GM18520 (cell line): ENCODE results near the gene C3orf33.

ENCODE experiments used
- ATAC-seq: cut with Tn5 transposase; IDR thresholded peaks from one replicate; pipeline ENCODE4 v1.9.1; 2021; ENCODE audit not compliant: unreplicated experiment

C3orf33 gene

DNA sequence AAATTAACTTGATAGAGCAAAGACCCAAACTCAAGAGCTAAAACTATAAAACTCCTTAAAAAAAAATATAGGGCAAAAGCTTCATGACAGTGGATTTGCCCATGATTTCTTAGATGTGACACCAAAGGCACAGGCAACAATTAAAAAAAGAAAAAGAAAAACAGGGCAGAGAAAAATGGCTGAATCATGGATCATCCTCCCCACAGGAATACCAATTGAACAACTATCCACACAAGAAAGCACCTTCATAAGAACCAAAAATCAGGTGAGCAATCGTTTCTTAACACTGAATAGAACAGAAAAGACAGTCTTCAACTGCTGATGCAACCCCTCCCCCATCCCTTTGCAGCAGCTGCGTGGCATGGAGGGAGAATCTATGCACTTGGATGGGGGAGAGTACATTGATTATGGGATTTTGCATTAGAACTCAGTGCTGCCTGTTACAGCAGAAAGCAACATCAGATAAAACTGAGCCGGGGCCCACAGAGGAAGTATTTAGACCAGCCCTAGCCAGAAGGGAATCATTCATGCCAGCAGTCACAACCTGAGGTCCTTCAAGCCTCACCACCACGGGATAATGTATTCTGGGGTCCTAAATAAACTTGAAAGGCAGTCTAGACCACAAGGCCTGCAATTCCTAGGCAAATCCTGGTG, 15.7 kb downstream of the C3orf33 start:
- no peak for ATAC-seq

DNA sequence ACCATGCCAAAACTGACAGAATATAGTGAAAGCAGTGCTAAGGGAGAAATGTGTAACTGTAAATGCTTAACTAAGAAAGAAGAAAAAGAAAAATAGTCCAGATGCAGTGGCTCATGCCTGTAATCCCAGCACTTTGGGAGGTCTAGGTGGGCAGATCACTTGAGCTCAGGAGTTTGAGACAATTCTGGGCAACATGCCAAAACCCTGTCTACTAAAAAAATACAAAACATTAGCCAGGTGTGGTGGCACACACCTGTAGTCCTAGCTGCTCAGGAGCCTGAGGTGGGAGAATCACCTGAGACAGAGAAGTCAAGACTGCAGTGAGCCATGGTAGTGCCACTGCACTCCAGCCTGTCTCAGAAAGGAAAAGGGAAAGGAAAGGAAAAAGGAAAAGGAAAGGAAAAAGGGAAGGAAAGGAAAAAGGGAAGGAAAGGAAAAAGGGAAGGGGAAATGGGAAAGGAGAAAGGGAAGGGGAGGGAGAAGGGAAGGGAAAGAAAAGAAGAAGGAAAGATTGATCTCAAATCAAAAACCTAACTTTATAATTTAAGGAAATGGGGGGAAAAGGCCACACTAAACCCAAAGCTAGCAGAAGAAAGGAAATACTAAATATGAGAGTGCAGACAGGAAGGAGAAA, 20.3 kb downstream of the C3orf33 start:
- ATAC-seq, result no peak

DNA sequence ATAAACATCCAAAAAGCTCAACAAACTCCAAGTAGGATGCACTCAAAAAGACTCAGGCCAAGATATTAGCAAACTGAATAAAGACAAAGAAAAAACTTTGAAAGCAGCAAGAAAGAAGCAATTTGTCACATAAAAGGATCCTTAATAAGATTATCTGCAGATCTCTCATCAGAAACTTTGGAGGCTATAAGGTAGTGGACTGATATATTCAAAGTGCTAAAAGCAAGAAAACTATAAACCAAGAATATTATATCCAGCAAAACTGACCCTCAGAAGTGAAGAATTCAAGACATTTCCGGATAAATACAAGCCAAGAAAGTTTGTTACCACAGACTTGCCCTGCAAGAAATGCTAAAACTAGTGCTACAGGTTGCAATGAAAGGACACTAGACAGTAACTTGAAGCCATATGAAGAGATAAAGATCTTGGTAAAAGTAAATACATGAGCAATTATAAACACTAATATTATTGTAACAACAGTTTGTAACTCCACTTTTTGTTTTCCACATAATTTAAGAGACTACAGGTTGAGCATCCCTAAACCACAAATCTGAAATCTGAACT, 23.6 kb downstream of the C3orf33 start:
- no peak for ATAC-seq

DNA sequence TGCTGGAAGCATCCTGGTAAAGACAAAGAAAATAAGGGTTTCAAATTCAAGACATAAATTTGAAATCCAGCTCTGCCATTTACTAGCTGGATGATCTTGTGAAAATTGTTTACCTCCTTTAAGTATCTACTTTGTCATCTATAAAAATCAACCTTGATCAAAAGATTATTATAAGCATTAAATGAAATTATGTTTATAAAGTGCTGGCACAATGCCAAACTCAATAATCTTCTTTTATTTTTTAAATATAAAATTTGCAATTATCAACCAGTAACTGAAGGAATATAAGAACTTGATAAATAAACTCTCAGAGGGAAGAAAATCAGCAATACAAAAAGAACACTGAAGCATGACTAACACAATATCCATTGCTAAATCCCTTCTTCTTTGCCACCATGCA, 25.8 kb downstream of the C3orf33 start:
- no peak for ATAC-seq

DNA sequence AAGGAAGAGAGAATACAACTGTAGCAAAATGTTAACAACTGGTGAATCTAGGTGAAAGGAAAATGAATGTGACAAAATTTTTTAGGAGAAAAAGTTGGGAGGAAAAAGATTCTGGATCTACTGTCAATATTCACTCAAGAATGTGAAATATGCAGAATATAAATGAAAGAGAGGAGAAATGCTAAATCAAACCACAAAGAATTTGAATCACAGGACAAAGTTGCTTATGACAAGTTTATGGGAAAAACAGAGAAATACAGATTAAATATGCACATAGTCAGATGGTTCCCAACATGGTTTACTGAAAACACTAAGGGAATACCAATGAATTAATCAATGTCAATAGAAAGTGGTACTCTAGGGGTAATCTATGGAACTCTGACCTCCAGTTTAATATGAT, 27.6 kb downstream of the C3orf33 start:
- no peak for ATAC-seq

DNA sequence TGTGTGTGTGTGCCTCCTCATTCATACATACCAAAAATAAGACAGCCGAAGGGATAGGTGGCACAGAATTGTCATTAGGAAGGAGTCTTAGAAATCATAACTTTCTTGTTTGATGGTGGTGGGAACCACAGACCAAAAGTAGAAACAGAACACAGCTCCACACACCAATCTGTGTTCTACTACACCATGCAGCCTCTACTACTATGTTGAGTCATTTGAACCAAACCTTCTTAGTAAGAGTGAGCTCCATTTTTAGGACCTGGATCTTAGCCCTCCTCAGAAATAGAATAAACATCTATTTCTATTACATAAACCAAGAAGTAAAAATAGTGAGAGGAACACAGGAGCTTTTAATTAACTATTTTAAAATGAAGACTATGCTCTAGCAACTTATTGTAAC, 33.3 kb downstream of the C3orf33 start:
- ATAC-seq, result no peak

DNA sequence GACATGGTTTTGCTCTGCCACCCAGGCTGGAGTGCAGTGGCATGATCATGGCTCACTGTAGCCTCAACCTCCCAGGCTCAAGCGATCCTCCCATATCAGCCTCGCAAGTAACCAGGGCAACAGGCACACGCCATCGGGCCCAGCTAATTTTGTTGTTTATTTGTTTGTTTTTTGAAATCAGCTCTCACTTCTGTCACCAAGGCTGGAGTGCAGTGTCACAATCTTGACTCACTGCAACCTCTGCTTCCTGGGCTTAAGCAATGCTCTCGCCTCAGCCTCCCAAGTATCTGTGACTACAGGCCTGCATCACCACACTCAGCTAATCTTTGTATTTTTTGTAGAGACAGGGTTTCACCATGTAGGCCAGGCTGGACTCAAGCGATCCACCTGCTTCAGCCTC, 35.0 kb downstream of the C3orf33 start:
- ATAC-seq, result no peak

DNA sequence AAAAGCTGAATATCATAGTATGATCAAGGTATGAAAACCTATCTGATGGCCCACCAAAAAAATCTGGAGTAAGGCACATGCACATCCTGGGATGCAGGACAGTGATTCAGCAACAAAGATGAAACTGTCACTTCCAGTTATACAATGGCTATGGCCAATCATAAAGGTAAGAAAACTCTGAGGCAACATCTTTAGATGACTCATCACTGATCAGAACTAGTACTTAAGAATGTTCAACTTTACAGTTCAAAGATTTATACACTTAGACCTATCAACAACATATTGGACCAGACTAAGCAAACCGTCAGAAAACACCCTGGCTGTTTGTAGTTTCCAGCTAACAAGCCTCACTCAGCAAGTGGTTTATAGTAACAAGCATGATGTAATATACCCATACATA, 39.9 kb downstream of the C3orf33 start:
- no peak for ATAC-seq

DNA sequence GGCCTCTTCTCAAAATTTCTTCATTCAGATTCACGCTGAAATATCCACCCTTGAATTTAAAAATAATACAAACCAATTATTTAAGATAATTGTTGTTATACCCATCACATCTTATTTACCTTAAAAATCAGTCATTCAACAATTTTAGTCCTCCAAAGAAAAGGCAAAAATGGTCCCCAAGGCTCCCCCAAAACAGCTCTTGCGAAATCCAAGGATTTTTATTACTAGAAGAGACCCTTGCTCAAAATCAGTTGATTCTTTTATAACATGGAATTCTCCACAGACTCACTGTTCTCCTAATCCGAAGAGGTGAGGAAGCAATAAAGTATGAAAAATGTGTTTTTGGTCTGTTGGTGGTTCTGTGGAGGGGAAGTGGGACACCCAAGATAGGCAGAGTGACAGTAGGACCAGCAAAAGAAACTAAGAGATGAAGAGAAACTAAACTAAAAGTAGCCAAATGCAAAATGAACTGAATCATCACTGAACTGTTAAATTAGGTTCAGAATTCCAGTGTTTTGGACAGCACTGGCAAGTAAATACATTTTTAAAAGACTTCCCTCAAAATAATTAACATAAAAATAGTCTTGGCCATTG, 42.1 kb downstream of the C3orf33 start:
- no peak for ATAC-seq

DNA sequence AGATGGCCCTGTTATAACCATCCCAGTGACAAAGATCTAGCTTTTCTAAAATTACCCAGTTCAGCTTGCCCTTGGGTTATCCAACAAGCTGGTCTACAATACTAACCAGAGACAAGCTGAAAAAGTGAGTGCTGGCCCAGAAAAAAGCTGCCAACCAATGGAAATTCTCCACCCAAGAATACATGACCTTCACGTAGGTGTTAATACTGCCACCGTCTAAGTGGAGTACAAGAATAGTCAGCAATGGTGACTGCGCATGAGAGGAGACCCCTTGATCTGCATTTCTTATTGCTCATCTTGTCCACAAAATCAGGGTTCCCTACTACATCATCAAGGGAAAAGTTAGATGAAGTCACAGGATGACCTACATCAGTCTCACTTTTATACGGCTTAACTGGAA, 45.4 kb downstream of the C3orf33 start:
- ATAC-seq, result no peak

DNA sequence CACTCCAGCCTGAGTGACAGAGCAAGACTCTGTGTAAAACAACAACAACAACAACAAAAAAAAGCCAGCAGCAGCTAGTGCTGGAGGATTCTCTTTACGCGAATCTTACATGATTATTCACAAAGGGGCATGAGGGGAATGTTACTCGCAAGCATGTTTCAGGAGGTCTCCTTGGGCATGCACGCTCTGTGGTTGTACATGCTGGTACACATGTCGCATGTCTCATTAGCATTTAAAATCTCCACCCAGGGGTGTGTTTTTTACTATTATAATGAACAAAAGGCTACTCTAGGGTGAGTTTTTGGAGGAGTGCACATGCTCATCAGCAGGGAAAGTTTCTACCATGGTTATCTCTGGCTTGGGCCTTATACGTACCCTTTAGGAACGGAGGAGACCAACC, 48.5 kb downstream of the C3orf33 start:
- no peak for ATAC-seq

DNA sequence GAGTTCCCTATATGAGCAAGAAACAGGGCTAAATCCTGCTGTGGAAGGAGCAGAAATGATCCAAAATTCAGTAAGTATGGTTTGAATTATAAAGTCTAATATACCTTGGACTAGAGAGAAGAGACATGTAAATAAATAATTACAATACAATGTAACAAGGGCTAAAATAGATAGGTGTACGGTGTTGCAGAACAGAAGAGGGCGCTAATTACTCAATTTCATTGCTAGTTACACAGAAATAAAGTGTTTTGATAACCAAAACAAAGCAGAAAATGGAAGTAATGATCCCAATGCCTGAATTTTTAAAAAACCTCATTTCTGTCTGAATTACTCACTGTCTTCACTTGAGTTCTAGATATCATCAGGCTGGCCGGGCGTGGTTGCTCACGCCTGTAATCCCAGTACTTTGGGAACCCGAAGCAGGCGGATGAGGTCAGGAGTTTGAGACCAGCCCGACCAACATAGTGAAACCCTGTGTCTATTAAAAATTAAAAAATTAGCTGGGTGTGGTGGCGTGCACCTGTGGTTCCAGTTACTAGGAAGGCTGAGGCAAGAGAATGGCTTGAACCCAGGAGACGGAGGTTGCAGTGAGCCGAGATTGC, 52.9 kb downstream of the C3orf33 start:
- ATAC-seq, result no peak

DNA sequence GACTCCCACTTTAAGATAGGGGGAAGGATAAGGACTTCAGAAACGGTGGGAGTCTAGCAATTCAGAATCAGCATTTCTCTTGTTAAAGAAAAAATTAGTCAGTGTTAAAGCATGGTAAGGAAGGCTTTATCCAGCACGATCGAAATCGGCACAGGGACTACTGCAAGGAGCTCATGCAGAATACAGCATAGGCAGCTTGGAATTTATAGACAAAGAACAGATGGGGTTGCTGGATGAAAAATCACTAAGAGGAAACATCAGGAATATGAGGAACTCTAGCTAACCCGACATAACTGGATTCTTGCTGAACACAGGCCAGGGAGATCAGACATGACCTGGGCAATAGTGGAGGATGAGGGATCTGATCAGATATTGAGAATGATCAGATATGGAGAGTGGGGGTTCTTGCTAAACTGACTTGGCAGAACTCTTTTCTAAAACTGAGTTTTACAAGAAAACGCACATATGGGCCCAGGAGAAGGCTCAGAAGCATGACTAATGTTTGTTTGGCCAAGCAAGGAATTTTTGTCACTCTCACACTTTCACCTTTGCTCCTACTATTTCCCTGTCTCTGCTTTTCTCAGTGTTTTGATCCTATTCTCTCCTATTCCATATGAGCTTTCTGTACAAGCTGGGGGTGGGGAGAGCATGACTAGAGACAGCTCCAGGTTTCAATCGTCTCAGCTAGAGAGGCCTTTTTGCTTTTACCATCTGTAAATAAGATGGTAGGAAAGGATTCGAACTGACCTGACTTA, 57.3 kb downstream of the C3orf33 start:
- ATAC-seq, result no peak

DNA sequence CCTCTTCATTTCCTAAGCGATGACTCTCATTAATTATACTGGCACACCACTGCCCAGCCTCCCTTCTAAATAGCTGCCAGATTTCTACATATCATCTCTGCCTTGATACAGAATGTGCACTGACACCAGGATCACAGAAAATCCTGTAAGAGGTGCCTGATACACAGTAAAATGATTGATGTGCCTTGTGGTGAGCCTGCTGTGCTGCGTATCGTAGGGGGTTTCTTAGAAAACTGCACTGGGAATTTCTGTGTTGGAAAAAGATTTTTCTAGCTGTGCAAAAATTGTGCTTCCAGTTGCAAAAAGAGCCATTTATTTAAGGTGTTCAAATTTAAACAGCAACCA, 58.2 kb downstream of the C3orf33 start:
- ATAC-seq, result no peak

DNA sequence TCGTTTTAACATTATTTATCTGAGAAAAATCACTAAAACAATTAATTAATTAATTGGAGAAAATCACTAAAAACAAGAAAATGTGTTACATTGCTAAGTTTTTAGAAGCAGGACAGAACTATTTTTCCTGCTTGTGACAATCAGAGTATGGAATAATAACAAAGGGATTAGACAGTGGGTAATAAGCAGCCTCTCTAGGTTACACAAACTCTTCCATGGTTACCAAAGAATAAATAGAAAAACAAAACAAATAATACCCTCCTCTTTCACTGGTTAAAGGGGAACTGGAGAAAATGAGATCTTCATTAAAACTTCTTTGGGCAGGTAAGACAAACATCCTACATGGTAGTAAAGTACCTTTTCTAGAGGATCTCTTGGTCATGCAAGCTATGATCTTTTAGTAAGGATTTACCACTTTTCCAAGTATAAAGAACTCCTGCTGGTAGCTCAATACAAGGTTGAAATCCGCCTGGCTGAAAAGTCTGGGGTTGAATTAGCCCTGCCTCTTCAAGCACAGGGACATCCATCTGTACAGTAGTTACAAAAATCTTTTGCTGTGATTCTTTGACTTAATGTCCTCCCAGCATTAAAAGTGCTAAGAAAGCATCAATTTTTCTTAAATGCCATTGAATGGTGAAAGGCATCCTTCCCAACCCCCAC, 58.7 kb downstream of the C3orf33 start:
- ATAC-seq, result no peak

DNA sequence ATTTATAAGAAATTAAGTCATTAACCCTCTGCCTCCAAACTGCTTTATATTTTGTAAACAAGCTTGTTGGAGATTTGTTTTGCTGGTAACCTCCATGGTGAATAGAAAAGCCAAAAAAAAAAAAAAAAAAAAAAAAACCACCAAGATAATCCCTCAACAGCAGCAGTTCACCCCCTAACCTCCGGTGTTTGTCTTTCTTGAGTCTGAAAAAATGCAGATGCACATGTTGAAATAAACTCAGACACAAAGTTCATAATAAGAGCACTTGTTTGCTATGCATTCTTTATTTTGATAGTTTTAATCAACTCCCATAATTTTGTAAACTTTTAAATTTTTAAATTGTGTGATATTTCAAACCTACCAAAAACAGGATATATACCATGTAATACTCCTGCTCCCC, 59.4 kb downstream of the C3orf33 start:
- ATAC-seq, result no peak

DNA sequence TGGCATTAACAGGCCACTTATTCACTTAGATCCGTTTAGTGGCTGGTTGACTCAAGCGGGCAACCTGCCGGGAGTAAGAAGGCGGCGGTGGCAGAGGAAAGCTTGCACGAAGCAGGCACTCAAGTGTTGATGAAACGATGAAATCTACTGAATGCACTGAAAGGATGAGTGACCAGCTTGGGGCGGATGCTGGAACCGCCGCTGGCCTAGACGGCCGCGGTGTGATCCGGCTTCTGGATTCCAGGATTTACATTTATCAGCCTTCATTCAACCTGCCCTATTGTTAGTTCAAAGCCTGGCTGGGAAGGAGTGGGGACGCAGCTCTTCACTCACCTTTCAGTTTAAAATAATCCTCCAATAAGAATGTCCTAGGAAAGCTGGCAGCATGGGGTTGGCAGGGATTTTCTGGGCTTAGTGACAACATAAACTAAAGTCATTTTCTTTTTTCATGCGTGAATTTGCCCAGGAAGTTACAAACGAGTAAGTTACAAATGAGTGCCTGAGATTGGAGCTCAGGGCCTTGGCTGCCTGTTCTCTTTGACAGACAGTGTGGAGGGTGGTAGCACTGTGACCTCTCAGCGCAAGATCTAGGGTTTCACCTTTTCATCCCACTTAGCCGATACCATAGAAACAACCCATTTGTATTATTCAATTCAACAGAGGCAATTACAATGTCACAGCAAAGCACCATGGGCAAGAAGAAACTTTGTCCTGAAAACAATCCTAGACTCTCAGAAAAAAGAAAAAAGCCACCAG, 60.1 kb downstream of the C3orf33 start:
- ATAC-seq, result no peak

DNA sequence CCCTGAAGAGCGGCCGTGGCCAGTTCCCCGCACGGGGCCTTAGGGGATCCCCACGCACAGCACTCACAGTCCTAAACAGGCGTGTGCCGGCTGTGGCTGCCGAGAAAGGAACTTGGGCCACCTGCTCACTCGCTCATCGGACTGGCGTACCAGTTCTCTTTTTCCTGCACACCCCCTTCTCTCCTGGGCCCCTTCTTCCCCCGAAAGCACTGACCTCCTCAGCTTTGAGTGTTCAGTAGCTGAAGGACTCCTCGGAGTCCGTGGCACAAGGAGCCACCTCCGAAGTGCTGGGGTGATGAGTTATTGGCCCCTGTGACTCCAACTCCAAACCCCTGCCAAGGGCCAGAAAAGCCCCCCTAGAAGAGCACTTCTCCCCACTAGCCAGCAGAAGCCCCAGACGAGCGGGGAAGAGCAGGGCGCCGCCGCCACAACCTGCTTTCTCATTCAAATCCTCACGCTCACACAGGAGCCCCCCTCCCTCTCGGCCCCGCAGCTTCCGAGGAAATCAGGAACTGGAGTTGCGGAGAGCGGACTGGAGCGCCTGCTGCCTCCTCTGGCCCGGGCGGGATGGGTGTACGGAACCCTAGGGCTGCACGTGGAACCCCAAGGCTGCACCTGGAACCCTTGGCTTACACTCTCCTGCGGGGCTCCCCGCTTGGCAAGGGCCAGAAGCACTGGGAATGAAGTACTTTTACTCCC, 61.3 kb downstream of the C3orf33 start, which contains the start of gene PLCH1:
TSS of gene PLCH1 (minus strand) at position 446 of the 699 bp plus-strand sequence. CDS start 40,847 bp downstream, outside the sequence.
- ATAC-seq, result no peak

DNA sequence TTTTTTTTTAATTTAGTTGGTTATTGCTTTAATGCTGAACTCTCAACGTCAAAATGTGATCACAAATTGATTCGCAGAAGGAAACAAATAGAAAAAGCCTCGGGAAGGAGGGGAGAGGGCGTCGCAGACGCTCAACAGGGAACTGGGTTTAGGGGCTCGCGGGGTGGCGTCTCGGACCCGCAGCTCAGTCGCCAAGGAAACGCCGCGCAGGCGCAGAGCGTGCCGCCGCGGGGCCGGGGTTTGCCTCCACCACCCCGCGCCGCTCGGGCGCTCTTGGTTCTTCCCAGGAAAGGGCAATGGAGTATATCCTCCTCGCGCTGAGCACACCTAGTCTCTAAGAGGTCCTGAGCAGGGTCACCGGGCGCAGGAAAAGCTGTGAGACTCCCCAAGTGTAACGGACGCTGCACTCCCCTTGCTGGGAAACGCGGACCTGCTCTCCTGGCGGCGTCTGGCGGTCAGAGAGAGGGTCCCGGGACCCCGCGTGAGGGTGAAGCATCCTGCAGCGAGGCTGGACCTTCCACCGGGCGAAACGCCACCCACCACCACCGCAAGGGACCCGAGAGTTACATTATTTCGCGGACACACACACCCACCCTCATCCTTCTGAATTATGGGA, 62.0 kb downstream of the C3orf33 start:
- ATAC-seq, result no peak
